ENCODE results near the gene SMS. TPM values are rescaled to one million over a fixed set of nuclear protein-coding genes. Genes with fewer than 3 reads are reported as not detected.

The SMS gene
- total RNA-seq, 1 experiment from 2014 or later = 173 TPM

- DNase-seq (ENCODE audit: low spot score) (no peak), ATAC-seq (peak; percentile 89)
- Mint-ChIP-seq H3K4me3 (no peak overlapping the region), H3K4me1 (peaks cover 24% of the 10 kb centered on the region), H3K27me3 (ENCODE audit: low read depth) (no peaks in the 10 kb centered on the region), H3K27ac (peak overlapping the region; percentile 85), H3K36me3 (no peaks in the 10 kb centered on the region), H3K9me3 (peaks cover 5% of the 10 kb centered on the region; the same call in 1 of the 2 replicates)
- TF ChIP-seq NR3C1 (CRISPR knock-in tag; conservative IDR thresholded peaks at IDR 0.05; ENCODE audit: low read depth) (no peak), NFATC4 (CRISPR knock-in tag; IDR thresholded peaks at IDR 0.05) (no peak), ZNF425 (CRISPR knock-in tag; conservative IDR thresholded peaks at IDR 0.05) (no peak), OVOL2 (CRISPR knock-in tag; IDR thresholded peaks at IDR 0.05; ENCODE audit: borderline replicate concordance) (no peak), JUN (CRISPR knock-in tag; IDR thresholded peaks at IDR 0.05) (no peak), CBFB (CRISPR knock-in tag; IDR thresholded peaks at IDR 0.05; ENCODE audit: low read depth) (no peak), ELF4 (CRISPR knock-in tag; IDR thresholded peaks at IDR 0.05; ENCODE audit: low read depth) (no peak), CTCF (IDR thresholded peaks at IDR 0.05) (no peak), FOXP1 (CRISPR knock-in tag; IDR thresholded peaks at IDR 0.05; ENCODE audit: borderline replicate concordance) (no peak), E2F5 (CRISPR knock-in tag; IDR thresholded peaks at IDR 0.05) (no peak)
- TF ChIP-seq, protein P1, sequence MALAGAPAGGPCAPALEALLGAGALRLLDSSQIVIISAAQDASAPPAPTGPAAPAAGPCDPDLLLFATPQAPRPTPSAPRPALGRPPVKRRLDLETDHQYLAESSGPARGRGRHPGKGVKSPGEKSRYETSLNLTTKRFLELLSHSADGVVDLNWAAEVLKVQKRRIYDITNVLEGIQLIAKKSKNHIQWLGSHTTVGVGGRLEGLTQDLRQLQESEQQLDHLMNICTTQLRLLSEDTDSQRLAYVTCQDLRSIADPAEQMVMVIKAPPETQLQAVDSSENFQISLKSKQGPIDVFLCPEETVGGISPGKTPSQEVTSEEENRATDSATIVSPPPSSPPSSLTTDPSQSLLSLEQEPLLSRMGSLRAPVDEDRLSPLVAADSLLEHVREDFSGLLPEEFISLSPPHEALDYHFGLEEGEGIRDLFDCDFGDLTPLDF (CRISPR knock-in tag; IDR thresholded peaks at IDR 0.05) = no peak
- TF ChIP-seq, protein P2, sequence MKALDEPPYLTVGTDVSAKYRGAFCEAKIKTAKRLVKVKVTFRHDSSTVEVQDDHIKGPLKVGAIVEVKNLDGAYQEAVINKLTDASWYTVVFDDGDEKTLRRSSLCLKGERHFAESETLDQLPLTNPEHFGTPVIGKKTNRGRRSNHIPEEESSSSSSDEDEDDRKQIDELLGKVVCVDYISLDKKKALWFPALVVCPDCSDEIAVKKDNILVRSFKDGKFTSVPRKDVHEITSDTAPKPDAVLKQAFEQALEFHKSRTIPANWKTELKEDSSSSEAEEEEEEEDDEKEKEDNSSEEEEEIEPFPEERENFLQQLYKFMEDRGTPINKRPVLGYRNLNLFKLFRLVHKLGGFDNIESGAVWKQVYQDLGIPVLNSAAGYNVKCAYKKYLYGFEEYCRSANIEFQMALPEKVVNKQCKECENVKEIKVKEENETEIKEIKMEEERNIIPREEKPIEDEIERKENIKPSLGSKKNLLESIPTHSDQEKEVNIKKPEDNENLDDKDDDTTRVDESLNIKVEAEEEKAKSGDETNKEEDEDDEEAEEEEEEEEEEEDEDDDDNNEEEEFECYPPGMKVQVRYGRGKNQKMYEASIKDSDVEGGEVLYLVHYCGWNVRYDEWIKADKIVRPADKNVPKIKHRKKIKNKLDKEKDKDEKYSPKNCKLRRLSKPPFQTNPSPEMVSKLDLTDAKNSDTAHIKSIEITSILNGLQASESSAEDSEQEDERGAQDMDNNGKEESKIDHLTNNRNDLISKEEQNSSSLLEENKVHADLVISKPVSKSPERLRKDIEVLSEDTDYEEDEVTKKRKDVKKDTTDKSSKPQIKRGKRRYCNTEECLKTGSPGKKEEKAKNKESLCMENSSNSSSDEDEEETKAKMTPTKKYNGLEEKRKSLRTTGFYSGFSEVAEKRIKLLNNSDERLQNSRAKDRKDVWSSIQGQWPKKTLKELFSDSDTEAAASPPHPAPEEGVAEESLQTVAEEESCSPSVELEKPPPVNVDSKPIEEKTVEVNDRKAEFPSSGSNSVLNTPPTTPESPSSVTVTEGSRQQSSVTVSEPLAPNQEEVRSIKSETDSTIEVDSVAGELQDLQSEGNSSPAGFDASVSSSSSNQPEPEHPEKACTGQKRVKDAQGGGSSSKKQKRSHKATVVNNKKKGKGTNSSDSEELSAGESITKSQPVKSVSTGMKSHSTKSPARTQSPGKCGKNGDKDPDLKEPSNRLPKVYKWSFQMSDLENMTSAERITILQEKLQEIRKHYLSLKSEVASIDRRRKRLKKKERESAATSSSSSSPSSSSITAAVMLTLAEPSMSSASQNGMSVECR (CRISPR knock-in tag; IDR thresholded peaks at IDR 0.05; ENCODE audit: borderline replicate concordance) = no peak
- TF ChIP-seq, protein P3, sequence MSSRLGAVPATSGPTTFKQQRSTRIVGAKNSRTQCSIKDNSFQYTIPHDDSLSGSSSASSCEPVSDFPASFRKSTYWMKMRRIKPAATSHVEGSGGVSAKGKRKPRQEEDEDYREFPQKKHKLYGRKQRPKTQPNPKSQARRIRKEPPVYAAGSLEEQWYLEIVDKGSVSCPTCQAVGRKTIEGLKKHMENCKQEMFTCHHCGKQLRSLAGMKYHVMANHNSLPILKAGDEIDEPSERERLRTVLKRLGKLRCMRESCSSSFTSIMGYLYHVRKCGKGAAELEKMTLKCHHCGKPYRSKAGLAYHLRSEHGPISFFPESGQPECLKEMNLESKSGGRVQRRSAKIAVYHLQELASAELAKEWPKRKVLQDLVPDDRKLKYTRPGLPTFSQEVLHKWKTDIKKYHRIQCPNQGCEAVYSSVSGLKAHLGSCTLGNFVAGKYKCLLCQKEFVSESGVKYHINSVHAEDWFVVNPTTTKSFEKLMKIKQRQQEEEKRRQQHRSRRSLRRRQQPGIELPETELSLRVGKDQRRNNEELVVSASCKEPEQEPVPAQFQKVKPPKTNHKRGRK (CRISPR knock-in tag; IDR thresholded peaks at IDR 0.05; ENCODE audit: borderline replicate concordance) = no peak
- POLR2A ChIA-PET = interaction anchor here (0.6 kb wide), 1 partner anchor 79 kb away, joined by 4 read pairs; no protein-coding TSS in a partner anchor
- CTCF ChIA-PET = interaction anchor here (0.6 kb wide), 1 partner anchor 8 kb away, joined by 3 read pairs; no protein-coding TSS in a partner anchor
Measured at GRCh38 chrX:21905313-21905712, 35.2 kb upstream of the SMS start.

All from WTC11 (cell line).